PFSK-1 (cell line): ENCODE measurements around the gene RHD.

Source experiments
- POLR2AphosphoS5 ChIP-seq: IDR thresholded peaks from 2 replicates; pipeline ENCODE4 v1.6.1; 2012; ENCODE audit warnings: low read depth, mild to moderate bottlenecking, control low read depth, low read length, moderate library complexity
- SIN3A ChIP-seq: IDR thresholded peaks from 2 replicates; pipeline ENCODE4 v1.6.1; 2012; ENCODE audit warnings: mild to moderate bottlenecking, low read length, moderate library complexity, borderline replicate concordance; ENCODE audit not compliant: insufficient read depth
- TF ChIP-seq, protein P1 (sequence below), 2 experiments: IDR thresholded peaks; 2 replicates each; pipeline versions ENCODE4 v1.6.1 to v1.8.0; 2011 to 2012; ENCODE audit warnings: low read depth in 2 of 2, low read length in 2 of 2, control low read depth in 1 of 2, inconsistent platforms in 1 of 2, mild to moderate bottlenecking in 1 of 2, moderate library complexity in 1 of 2; ENCODE audit not compliant: insufficient read depth in 1 of 2

DNA sequence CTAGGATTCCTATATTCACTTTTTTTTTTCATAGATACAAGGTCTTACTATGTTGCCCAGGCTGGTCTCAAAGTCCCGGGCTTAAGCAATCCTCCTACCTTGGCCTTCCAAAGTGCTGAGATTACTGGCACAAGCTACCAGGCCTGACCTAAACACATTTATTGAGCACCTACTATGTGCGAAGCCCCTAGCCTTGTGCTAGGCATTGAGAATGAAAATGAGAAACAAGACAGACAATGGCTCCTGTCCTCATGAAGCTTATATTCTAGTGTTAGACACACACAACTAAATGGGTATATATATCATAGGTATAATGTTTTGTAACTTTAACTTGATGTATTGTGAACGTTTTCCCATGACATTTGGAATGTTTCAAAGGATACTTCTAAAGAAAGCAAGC lies 77.3 kb downstream of the RHD start:
- no peak for TF ChIP-seq POLR2AphosphoS5
- no peak for TF ChIP-seq SIN3A
- TF ChIP-seq, protein P1, sequence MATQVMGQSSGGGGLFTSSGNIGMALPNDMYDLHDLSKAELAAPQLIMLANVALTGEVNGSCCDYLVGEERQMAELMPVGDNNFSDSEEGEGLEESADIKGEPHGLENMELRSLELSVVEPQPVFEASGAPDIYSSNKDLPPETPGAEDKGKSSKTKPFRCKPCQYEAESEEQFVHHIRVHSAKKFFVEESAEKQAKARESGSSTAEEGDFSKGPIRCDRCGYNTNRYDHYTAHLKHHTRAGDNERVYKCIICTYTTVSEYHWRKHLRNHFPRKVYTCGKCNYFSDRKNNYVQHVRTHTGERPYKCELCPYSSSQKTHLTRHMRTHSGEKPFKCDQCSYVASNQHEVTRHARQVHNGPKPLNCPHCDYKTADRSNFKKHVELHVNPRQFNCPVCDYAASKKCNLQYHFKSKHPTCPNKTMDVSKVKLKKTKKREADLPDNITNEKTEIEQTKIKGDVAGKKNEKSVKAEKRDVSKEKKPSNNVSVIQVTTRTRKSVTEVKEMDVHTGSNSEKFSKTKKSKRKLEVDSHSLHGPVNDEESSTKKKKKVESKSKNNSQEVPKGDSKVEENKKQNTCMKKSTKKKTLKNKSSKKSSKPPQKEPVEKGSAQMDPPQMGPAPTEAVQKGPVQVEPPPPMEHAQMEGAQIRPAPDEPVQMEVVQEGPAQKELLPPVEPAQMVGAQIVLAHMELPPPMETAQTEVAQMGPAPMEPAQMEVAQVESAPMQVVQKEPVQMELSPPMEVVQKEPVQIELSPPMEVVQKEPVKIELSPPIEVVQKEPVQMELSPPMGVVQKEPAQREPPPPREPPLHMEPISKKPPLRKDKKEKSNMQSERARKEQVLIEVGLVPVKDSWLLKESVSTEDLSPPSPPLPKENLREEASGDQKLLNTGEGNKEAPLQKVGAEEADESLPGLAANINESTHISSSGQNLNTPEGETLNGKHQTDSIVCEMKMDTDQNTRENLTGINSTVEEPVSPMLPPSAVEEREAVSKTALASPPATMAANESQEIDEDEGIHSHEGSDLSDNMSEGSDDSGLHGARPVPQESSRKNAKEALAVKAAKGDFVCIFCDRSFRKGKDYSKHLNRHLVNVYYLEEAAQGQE (IDR thresholded peaks at IDR 0.05; ENCODE audit: insufficient read depth in 1 of 2, low read depth in 2 of 2, low read length in 2 of 2) = no peak
